Fibroblast of villous mesenchyme (primary cell): ENCODE data around the gene ABHD5. TPM values are rescaled to one million over a fixed set of nuclear protein-coding genes. Genes with fewer than 3 reads are reported as not detected.

ENCODE experiments used
- DNase-seq: peaks from one replicate; pipeline ENCODE4 v3.0.0-alpha.2; 2010; ENCODE audit warnings: low read depth
- H3K4me3 ChIP-seq: 2 replicates; pipeline ENCODE4 v1.5.1; 2011; ENCODE audit warnings: low read depth, mild to moderate bottlenecking, low read length
- CTCF ChIP-seq: IDR thresholded peaks from 2 replicates; pipeline ENCODE4 v1.5.1; 2012; ENCODE audit warnings: low read depth, mild to moderate bottlenecking, low read length; ENCODE audit not compliant: insufficient read depth
- total RNA-seq: library from RNA; depleted of rRNA; stranded (reverse); fragments of >200 nt; gene quantifications from 2 replicates; pipeline ENCODE4 v1.2.3, GENCODE V29; 2012

The ABHD5 gene
- total RNA-seq, 1 donor, result 25.9 TPM

- H3K4me3 ChIP-seq, result no peak overlapping the region
- DNase-seq, result no peak
- TF ChIP-seq CTCF, result no peak
These were observed 35.8 kb downstream of the ABHD5 start for GRCh38 chr3:43726521-43726920.

DNA sequence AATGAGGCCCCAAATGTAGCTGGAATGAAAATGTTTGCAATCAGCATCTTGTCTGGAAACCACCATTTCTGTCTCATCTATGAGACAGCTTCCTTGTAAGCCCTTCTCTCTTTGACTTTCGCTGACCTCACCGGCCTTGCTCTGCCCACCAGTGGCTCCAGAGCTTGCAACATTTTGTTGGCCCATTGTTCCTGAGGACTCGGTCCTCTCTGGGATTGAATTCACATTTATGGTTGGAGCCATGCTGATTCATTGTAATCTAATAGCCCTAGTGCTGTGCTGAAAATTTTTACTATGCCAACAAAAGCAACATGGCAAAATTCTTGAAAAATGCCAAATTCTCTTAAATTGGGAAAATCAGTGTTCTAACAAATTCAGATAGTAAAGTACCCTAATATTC lies 37.2 kb downstream of the ABHD5 start:
- TF ChIP-seq CTCF, result no peak
- H3K4me3 ChIP-seq, result no peak overlapping the region
- DNase-seq, result peak; percentile 10

GRCh38 chr3:43728476-43728875 lies 37.7 kb downstream of the ABHD5 start:
- DNase-seq, result no peak
- no peak for TF ChIP-seq CTCF
- no peak overlapping the region for H3K4me3 ChIP-seq

- TF ChIP-seq CTCF, result no peak
- no peak overlapping the region for H3K4me3 ChIP-seq
- no peak for DNase-seq
These were observed 38.2 kb downstream of the ABHD5 start for GRCh38 chr3:43728947-43729346.

GRCh38 chr3:43729707-43730414 lies 39.1 kb downstream of the ABHD5 start:
- no peak for DNase-seq
- TF ChIP-seq CTCF, result no peak
- H3K4me3 ChIP-seq, result no peak overlapping the region

- TF ChIP-seq CTCF, result no peak
- no peak overlapping the region for H3K4me3 ChIP-seq
- no peak for DNase-seq
These were observed 42.1 kb downstream of the ABHD5 start for GRCh38 chr3:43732747-43733425.
